ENCODE measurements around the gene TATDN2. TPM values are rescaled to one million over a fixed set of nuclear protein-coding genes. Genes with fewer than 3 reads are reported as not detected.

TATDN2 gene
- total and polyA plus RNA-seq, 9 of the 15 experiments (the other 6 are each of a cell fraction or from before 2014, with no cell fraction given), result 5.2 to 44.7 (median 25.8) TPM

GRCh38 chr3:10224794-10225665, 23.2 kb upstream of the TATDN2 start (continued):
- TF ChIP-seq CBX8 (IDR thresholded peaks at IDR 0.05; ENCODE audit: borderline replicate concordance, extremely low read depth, low read depth, low read length, poor library complexity, severe bottlenecking), result no peak
- 0 out of 2 replicates have a peak, but pooled peaks have one; percentile 41 for TF ChIP-seq SMARCA5 (IDR thresholded peaks at IDR 0.05)
- TF ChIP-seq, protein P1, sequence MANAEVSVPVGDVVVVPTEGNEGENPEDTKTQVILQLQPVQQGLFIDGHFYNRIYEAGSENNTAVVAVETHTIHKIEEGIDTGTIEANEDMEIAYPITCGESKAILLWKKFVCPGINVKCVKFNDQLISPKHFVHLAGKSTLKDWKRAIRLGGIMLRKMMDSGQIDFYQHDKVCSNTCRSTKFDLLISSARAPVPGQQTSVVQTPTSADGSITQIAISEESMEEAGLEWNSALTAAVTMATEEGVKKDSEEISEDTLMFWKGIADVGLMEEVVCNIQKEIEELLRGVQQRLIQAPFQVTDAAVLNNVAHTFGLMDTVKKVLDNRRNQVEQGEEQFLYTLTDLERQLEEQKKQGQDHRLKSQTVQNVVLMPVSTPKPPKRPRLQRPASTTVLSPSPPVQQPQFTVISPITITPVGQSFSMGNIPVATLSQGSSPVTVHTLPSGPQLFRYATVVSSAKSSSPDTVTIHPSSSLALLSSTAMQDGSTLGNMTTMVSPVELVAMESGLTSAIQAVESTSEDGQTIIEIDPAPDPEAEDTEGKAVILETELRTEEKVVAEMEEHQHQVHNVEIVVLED (CRISPR knock-in tag; IDR thresholded peaks at IDR 0.05), result no peak
- no peak for TF ChIP-seq ETV5 (CRISPR knock-in tag; IDR thresholded peaks at IDR 0.05; ENCODE audit: low read depth)
- peak; percentile 63; the same call in 1 of the 2 replicates for TF ChIP-seq FOXJ2 (tag; IDR thresholded peaks at IDR 0.05)
- no peak for TF ChIP-seq C11orf30 (IDR thresholded peaks at IDR 0.05; ENCODE audit: low read depth)
- peak; percentile 94 to 96 for TF ChIP-seq RAD21 (CRISPR knock-in tag; conservative IDR thresholded peaks at IDR 0.05 in 1 of 2, IDR thresholded peaks at IDR 0.05 in 1 of 2)
- no peak for TF ChIP-seq TBL1XR1 (IDR thresholded peaks at IDR 0.05; ENCODE audit: low read length in 2 of 2)
- no peak for TF ChIP-seq ZNF143 (CRISPR knock-in tag; IDR thresholded peaks at IDR 0.05)
- TF ChIP-seq TAL1 (IDR thresholded peaks at IDR 0.05), result no peak
- TF ChIP-seq STAT6 (CRISPR knock-in tag; IDR thresholded peaks at IDR 0.05), result no peak

Measured in K562 (cell line).